Thoracic aorta (tissue), 2 donors: ENCODE measurements around the gene CERKL. TPM values are rescaled to one million over a fixed set of nuclear protein-coding genes. Genes with fewer than 3 reads are reported as not detected.

Source experiments
- ATAC-seq: fragments of 150-250 bp; one replicate; pipeline ENCODE4 v1.8.0; 2017; ENCODE audit warnings: low read depth; ENCODE audit not compliant: insufficient number of reproducible peaks, low FRiP score
- DNase-seq: peaks from one replicate; pipeline ENCODE4 v3.0.0-alpha.2; 2020; ENCODE audit warnings: low spot score
- H3K27ac ChIP-seq, 2 donors: fragments of 200-600 bp; sonication (generic); 1 replicate in 1 of 2; 2 replicates in 1 of 2; pipeline ENCODE4 v1.5.1; 2016; ENCODE audit warnings: mild to moderate bottlenecking in 2 of 2, moderate library complexity in 2 of 2
- H3K27me3 ChIP-seq: fragments of 200-600 bp; sonication (generic); replicated peaks from 2 replicates; pipeline ENCODE4 v1.6.0; 2016; ENCODE audit warnings: mild to moderate bottlenecking; ENCODE audit not compliant: insufficient read depth
- H3K36me3 ChIP-seq: fragments of 200-600 bp; sonication (generic); one replicate; pipeline ENCODE4 v1.5.1; 2016
- H3K4me1 ChIP-seq, 2 donors: fragments of 200-600 bp; sonication (generic); 1 replicate in 1 of 2; 2 replicates in 1 of 2; pipeline versions ENCODE4 v1.5.1 to v1.6.0; 2016; ENCODE audit warnings: low read depth in 2 of 2, mild to moderate bottlenecking in 1 of 2; ENCODE audit not compliant: control insufficient read depth in 1 of 2
- H3K4me3 ChIP-seq: fragments of 200-600 bp; sonication (generic); 2 replicates; pipeline ENCODE4 v1.5.1; 2016; ENCODE audit warnings: mild to moderate bottlenecking
- H3K9me3 ChIP-seq: fragments of 200-600 bp; sonication (generic); 2 replicates; pipeline ENCODE4 v1.5.1; 2016
- CTCF ChIP-seq: fragments of 200-600 bp; sonication (generic); IDR thresholded peaks from one replicate; pipeline ENCODE4 v1.5.1; 2019; ENCODE audit warnings: antibody characterized with exemption
- total RNA-seq, 2 donors: library from RNA; depleted of rRNA; stranded (reverse); fragments of >200 nt; gene quantifications; one replicate each; pipeline versions ENCODE4 v1.1.0 to v1.2.3, GENCODE V29; 2016

The CERKL gene
- total RNA-seq, 2 donors from 2014 or later: not detected

GRCh38 chr2:181694271-181694670 lies 37.4 kb upstream of the CERKL start:
- no peak for TF ChIP-seq CTCF
- H3K9me3 ChIP-seq: no peaks in the 10 kb centered on the region

GRCh38 chr2:181690860-181691259 lies 34.0 kb upstream of the CERKL start:
- H3K36me3 ChIP-seq: no peaks in the 10 kb centered on the region
- no peak for TF ChIP-seq CTCF
- DNase-seq: no peak
- H3K4me3 ChIP-seq: no peak overlapping the region
- no peaks in the 10 kb centered on the region for H3K4me1 ChIP-seq
- H3K27me3 ChIP-seq: no peaks in the 10 kb centered on the region
- H3K27ac ChIP-seq: no peak overlapping the region
- no peaks in the 10 kb centered on the region for H3K9me3 ChIP-seq
- no peak for ATAC-seq

More at GRCh38 chr2:181694271-181694670, 37.4 kb upstream of the CERKL start:
- Histone ChIP-seq H3K27me3 (no peaks in the 10 kb centered on the region), H3K36me3 (no peaks in the 10 kb centered on the region), H3K4me3 (no peak overlapping the region), H3K27ac (no peak overlapping the region), H3K4me1 (no peaks in the 10 kb centered on the region)
- no peak for DNase-seq
- ATAC-seq: no peak

GRCh38 chr2:181686576-181687185 lies 29.8 kb upstream of the CERKL start:
- no peak for TF ChIP-seq CTCF
- H3K36me3 ChIP-seq: no peaks in the 10 kb centered on the region
- H3K4me1 ChIP-seq: peaks cover 14 to 15% of the 10 kb centered on the region in 2 donors
- no peak overlapping the region for H3K27ac ChIP-seq
- H3K27me3 ChIP-seq: peaks cover 8% of the 10 kb centered on the region
- ATAC-seq (no peak), DNase-seq (no peak)
- H3K4me3 ChIP-seq: no peak overlapping the region
- no peaks in the 10 kb centered on the region for H3K9me3 ChIP-seq

- no peak overlapping the region for H3K4me3 ChIP-seq
- H3K27ac ChIP-seq: no peak overlapping the region
- H3K27me3 ChIP-seq: peaks cover 8% of the 10 kb centered on the region
- no peaks in the 10 kb centered on the region for H3K36me3 ChIP-seq
- H3K9me3 ChIP-seq: no peaks in the 10 kb centered on the region
- no peak for TF ChIP-seq CTCF
- DNase-seq: no peak
- no peak for ATAC-seq
- peaks cover 14 to 15% of the 10 kb centered on the region in 2 donors for H3K4me1 ChIP-seq
Observed at GRCh38 chr2:181685150-181685688, 28.3 kb upstream of the CERKL start.

GRCh38 chr2:181684454-181685149 lies 27.7 kb upstream of the CERKL start:
- no peaks in the 10 kb centered on the region for H3K9me3 ChIP-seq
- no peaks in the 10 kb centered on the region for H3K36me3 ChIP-seq
- H3K4me3 ChIP-seq: no peak overlapping the region
- H3K27ac ChIP-seq: no peak overlapping the region
- peaks cover 14 to 15% of the 10 kb centered on the region in 2 donors for H3K4me1 ChIP-seq
- ATAC-seq: no peak
- DNase-seq: no peak
- H3K27me3 ChIP-seq: peaks cover 8% of the 10 kb centered on the region
- TF ChIP-seq CTCF: no peak
